NB4 (cell line): ENCODE measurements around the gene ZFHX3.

Source experiments
- POLR2A ChIP-seq: IDR thresholded peaks from 2 replicates; pipeline ENCODE4 v1.6.1; 2011; ENCODE audit warnings: mild to moderate bottlenecking; ENCODE audit not compliant: insufficient read length; ENCODE audit errors: extremely low read depth
- TF ChIP-seq, protein P1 (sequence below): IDR thresholded peaks from one replicate; pipeline ENCODE4 v1.5.1; 2012; ENCODE audit warnings: low read depth, low read length

DNA sequence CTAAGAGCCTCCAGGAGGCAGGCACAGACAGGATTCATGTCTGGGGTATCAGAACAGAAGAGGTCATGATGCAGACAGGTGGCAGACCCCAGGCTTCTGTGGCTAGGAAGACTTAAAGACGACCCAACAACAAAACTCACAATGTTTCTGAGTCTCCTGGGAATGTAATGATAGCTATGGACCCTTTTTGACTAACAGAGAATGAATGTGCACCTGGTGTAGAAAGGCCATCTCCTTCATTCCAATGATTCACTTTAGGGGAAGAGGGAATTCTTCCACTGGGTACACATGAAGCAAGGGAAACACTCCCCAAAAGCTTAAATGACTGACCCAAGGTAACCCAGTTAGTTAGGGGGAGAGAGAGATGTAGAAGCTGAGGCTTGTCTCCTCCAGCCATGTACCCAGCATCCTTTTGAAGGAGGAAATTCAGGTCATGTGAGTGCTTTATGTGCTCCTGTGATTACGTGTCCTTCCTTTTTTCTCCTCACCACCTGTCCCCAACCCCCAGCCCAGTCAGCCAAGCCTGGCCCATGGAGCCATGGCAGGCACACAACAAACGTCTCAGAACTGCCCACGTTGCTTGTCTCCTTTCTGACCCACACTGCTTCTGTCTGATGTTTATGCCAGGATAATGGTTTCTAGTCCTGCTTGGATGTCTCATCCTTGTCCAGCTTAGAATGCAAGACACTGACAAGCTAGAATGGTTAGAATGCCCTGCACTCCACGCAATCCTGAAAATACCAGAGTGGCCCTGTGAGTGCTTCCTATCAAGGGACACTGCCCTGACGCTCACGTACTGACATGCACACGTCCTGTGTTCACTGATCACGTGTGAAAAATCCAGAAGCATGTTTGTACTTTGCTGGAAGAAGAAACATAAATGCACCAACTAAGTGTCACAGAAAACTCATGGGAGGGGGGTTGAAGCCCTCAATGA is 156.4 kb downstream of the ZFHX3 start:
- TF ChIP-seq, protein P1, sequence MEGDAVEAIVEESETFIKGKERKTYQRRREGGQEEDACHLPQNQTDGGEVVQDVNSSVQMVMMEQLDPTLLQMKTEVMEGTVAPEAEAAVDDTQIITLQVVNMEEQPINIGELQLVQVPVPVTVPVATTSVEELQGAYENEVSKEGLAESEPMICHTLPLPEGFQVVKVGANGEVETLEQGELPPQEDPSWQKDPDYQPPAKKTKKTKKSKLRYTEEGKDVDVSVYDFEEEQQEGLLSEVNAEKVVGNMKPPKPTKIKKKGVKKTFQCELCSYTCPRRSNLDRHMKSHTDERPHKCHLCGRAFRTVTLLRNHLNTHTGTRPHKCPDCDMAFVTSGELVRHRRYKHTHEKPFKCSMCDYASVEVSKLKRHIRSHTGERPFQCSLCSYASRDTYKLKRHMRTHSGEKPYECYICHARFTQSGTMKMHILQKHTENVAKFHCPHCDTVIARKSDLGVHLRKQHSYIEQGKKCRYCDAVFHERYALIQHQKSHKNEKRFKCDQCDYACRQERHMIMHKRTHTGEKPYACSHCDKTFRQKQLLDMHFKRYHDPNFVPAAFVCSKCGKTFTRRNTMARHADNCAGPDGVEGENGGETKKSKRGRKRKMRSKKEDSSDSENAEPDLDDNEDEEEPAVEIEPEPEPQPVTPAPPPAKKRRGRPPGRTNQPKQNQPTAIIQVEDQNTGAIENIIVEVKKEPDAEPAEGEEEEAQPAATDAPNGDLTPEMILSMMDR = no peak
- TF ChIP-seq POLR2A = no peak
